ENCODE data around the gene LRRC2.

- TF ChIP-seq CTCF (IDR thresholded peaks at IDR 0.05; ENCODE audit: extremely low read depth in 1 of 2, insufficient read depth in 1 of 2, low read depth in 1 of 2, low read length in 2 of 2) = no peak
- no peak for TF ChIP-seq EZH2 (IDR thresholded peaks at IDR 0.05; ENCODE audit: borderline replicate concordance, low read depth, low read length, severe bottlenecking)
- TF ChIP-seq FOS (IDR thresholded peaks at IDR 0.05; ENCODE audit: borderline replicate concordance, insufficient read depth, low read length) = no peak
- TF ChIP-seq GATA2 (IDR thresholded peaks at IDR 0.05; ENCODE audit: insufficient read depth, insufficient read length, low read depth, low read length) = no peak
- no peak for TF ChIP-seq POLR2A (IDR thresholded peaks at IDR 0.05; ENCODE audit: low read depth, low read length)
Observed at GRCh38 chr3:46492890-46493547, 73.1 kb downstream of the LRRC2 start.
